Hepatocyte (in vitro differentiated cells): ENCODE measurements around the gene TM4SF20.

ENCODE experiments used
- CTCF ChIP-seq: fragments of 200-600 bp; sonication (generic); IDR thresholded peaks from 2 replicates; pipeline ENCODE4 v1.5.1; 2016; ENCODE audit warnings: antibody characterized with exemption, mild to moderate bottlenecking; ENCODE audit not compliant: poor library complexity
- EZH2 ChIP-seq: fragments of 200-600 bp; sonication (generic); IDR thresholded peaks from 2 replicates; pipeline ENCODE4 v1.6.1; 2016; ENCODE audit warnings: antibody characterized with exemption, mild to moderate bottlenecking, borderline replicate concordance

- no peak for TF ChIP-seq CTCF
- TF ChIP-seq EZH2, result no peak
These were observed 32.3 kb upstream of the TM4SF20 start for GRCh38 chr2:227411320-227411989.
